K562 (cell line): ENCODE measurements around the gene B3GNT9. TPM values are rescaled to one million over a fixed set of nuclear protein-coding genes. Genes with fewer than 3 reads are reported as not detected.
A peak's percentile ranks its signal among the peaks of the same experiment; 100 is the strongest.

Source experiments
- BDP1 ChIP-seq: IDR thresholded peaks from 3 replicates; pipeline ENCODE4 v1.6.1; 2011; ENCODE audit not compliant: insufficient read length, insufficient read depth
- FOS ChIP-seq: IDR thresholded peaks from 3 replicates; pipeline ENCODE4 v1.6.1; 2011; ENCODE audit not compliant: insufficient read length; ENCODE audit errors: extremely low read depth
- HLTF ChIP-seq: fragments of 450-650 bp; IDR thresholded peaks from 2 replicates; pipeline ENCODE4 v1.6.1; 2016
- IFI16 ChIP-seq: fragments of 250-450 bp; sonication (Bioruptor Pico); IDR thresholded peaks from 2 replicates; pipeline ENCODE4 v2.1.2; 2022; ENCODE audit warnings: mild to moderate bottlenecking, inconsistent platforms
- MCM2 ChIP-seq: fragments of 450-650 bp; IDR thresholded peaks from 2 replicates; pipeline ENCODE4 v1.6.1; 2017; ENCODE audit warnings: low read depth, mild to moderate bottlenecking
- MCM5 ChIP-seq: fragments of 450-650 bp; IDR thresholded peaks from 2 replicates; pipeline ENCODE4 v1.6.1; 2016; ENCODE audit warnings: low read depth
- MXI1 ChIP-seq: IDR thresholded peaks from 2 replicates; pipeline ENCODE4 v1.6.1; 2011; ENCODE audit warnings: low read depth, mild to moderate bottlenecking, improper control_type of control experiment, low read length
- MYBL2 ChIP-seq, 2 experiments: fragments of 450-650 bp in 1 of 2; sonication (generic) in 1 of 2; formaldehyde crosslinking in 1 of 2; IDR thresholded peaks; 2 replicates each; pipeline versions ENCODE4 v1.6.1 to v1.8.1; 2017 to 2022; ENCODE audit warnings: borderline replicate concordance in 1 of 2, inconsistent platforms in 1 of 2, low read depth in 1 of 2, mild to moderate bottlenecking in 1 of 2, missing genetic modification reagents in 1 of 2, moderate library complexity in 1 of 2
- PATZ1 ChIP-seq: fragments of 250-450 bp; sonication (Bioruptor Pico); IDR thresholded peaks from 2 replicates; pipeline ENCODE4 v1.5.0; 2020; ENCODE audit warnings: mild to moderate bottlenecking, borderline replicate concordance
- RCOR1 ChIP-seq, 2 experiments: IDR thresholded peaks; 2 replicates each; pipeline ENCODE4 v1.6.1; 2012; ENCODE audit warnings: low read depth in 2 of 2, low read length in 2 of 2, borderline replicate concordance in 1 of 2, improper control_type of control experiment in 1 of 2
- SFPQ ChIP-seq: fragments of 200-400 bp; formaldehyde crosslinking; IDR thresholded peaks from 2 replicates; pipeline ENCODE4 v1.6.1; 2017; ENCODE audit warnings: mild to moderate bottlenecking, low read depth, low read length, moderate library complexity
- SMARCE1 ChIP-seq: fragments of 450-650 bp; IDR thresholded peaks from 2 replicates; pipeline ENCODE4 v1.7.1; 2016; ENCODE audit warnings: mild to moderate bottlenecking
- SP2 ChIP-seq: IDR thresholded peaks from 2 replicates; pipeline ENCODE4 v1.6.1; 2011; ENCODE audit warnings: mild to moderate bottlenecking, low read depth, low read length, moderate library complexity; ENCODE audit not compliant: poor library complexity, severe bottlenecking; ENCODE audit errors: extremely low read depth
- SREBF1 ChIP-seq: fragments of 150-350 bp; IDR thresholded peaks from 2 replicates; pipeline ENCODE4 v1.6.1; 2014; ENCODE audit warnings: antibody characterized with exemption, low read depth, low read length, borderline replicate concordance
- TCF3 ChIP-seq: sonication (generic); formaldehyde crosslinking; IDR thresholded peaks from 2 replicates; pipeline ENCODE4 v1.4.0; 2020; ENCODE audit warnings: mild to moderate bottlenecking, missing genetic modification reagents
- TRIM24 ChIP-seq, 2 experiments: fragments of 450-650 bp; IDR thresholded peaks; 2 replicates each; pipeline ENCODE4 v1.6.1; 2016
- ZNF263 ChIP-seq: sonication (generic); formaldehyde crosslinking; IDR thresholded peaks from 2 replicates; pipeline ENCODE4 v1.8.0; 2022; ENCODE audit warnings: mild to moderate bottlenecking, missing genetic modification reagents, borderline replicate concordance
- ZNF589 ChIP-seq: fragments of 200-800 bp; sonication (Bioruptor generic); IDR thresholded peaks from 2 replicates; pipeline ENCODE4 v1.6.1; 2016; ENCODE audit warnings: low read depth, missing genetic modification characterization, missing compliant biosample characterization
- polyA plus RNA-seq, 8 experiments: library from polyadenylated mRNA; depleted of rRNA in 4 of 8; stranded (reverse) in 5 of 8; unstranded in 3 of 8; fragments of >200 nt; fragmentation: Nextera tagmentation in 2 of 8; fragmentation: Illumina TruSeq in 1 of 8; extraction: Ambion mirVana in 2 of 8; extraction: Trizol in 1 of 8; gene quantifications; 2 replicates each; pipeline versions ENCODE4 v1.2.1 to v1.2.3, GENCODE V29; 2011 to 2014; ENCODE audit warnings: inconsistent platforms in 1 of 8, missing spikeins in 1 of 8
- total RNA-seq, 7 experiments: library from RNA; depleted of rRNA in 6 of 7; stranded (reverse); fragments of >200 nt in 6 of 7; fragmentation: Illumina TruSeq in 2 of 7; extraction: Trizol in 2 of 7; gene quantifications; 2 replicates each; pipeline versions ENCODE4 v1.2.1 to v1.2.3, GENCODE V29; 2011 to 2021; ENCODE audit warnings: low replicate concordance in 1 of 7
- TF ChIP-seq, protein P1 (sequence below): sonication (generic); formaldehyde crosslinking; IDR thresholded peaks from 2 replicates; pipeline ENCODE4 v1.4.0; 2020; ENCODE audit warnings: mild to moderate bottlenecking, missing genetic modification reagents
- TF ChIP-seq, protein P2 (sequence below): sonication (generic); formaldehyde crosslinking; IDR thresholded peaks from 2 replicates; pipeline ENCODE4 v1.8.0; 2022; ENCODE audit warnings: missing genetic modification reagents, mild to moderate bottlenecking, moderate library complexity, borderline replicate concordance

The B3GNT9 gene
- total and polyA plus RNA-seq, 9 of the 15 experiments (the other 6 are each of a cell fraction or from before 2014, with no cell fraction given), result 0.01 to 1.8 (median 1.1) TPM; not detected in 1

GRCh38 chr16:67190448-67191399 is 39.9 kb upstream of the B3GNT9 start (continued):
- TF ChIP-seq PATZ1 (CRISPR knock-in tag), result no peak
- no peak for TF ChIP-seq BDP1
- peak; percentile 68 for TF ChIP-seq TCF3
- TF ChIP-seq MYBL2 (IDR thresholded peaks at IDR 0.05; ENCODE audit: low read depth), result no peak
- no peak for TF ChIP-seq MYBL2 (CRISPR knock-in tag; IDR thresholded peaks at IDR 0.05; ENCODE audit: borderline replicate concordance)
- TF ChIP-seq MXI1, result no peak
- peak in 1 of 2 experiments; percentile 23; a peak in 1 of 4 replicates for TF ChIP-seq TRIM24 (IDR thresholded peaks at IDR 0.05)
- TF ChIP-seq SMARCE1, result peak; percentile 84
- TF ChIP-seq ZNF589 (CRISPR knock-in tag), result no peak
- TF ChIP-seq SREBF1, result no peak
- TF ChIP-seq SP2, result peak; percentile 13
- no peak for TF ChIP-seq IFI16 (CRISPR knock-in tag)
- no peak for TF ChIP-seq HLTF
- TF ChIP-seq, protein P1, sequence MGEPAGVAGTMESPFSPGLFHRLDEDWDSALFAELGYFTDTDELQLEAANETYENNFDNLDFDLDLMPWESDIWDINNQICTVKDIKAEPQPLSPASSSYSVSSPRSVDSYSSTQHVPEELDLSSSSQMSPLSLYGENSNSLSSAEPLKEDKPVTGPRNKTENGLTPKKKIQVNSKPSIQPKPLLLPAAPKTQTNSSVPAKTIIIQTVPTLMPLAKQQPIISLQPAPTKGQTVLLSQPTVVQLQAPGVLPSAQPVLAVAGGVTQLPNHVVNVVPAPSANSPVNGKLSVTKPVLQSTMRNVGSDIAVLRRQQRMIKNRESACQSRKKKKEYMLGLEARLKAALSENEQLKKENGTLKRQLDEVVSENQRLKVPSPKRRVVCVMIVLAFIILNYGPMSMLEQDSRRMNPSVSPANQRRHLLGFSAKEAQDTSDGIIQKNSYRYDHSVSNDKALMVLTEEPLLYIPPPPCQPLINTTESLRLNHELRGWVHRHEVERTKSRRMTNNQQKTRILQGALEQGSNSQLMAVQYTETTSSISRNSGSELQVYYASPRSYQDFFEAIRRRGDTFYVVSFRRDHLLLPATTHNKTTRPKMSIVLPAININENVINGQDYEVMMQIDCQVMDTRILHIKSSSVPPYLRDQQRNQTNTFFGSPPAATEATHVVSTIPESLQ (CRISPR knock-in tag), result no peak
- no peak for TF ChIP-seq RCOR1 (IDR thresholded peaks at IDR 0.05; ENCODE audit: borderline replicate concordance in 1 of 2, low read depth in 2 of 2, low read length in 2 of 2)
- peak; percentile 14 for TF ChIP-seq FOS
- TF ChIP-seq MCM5, result no peak
- TF ChIP-seq MCM2, result no peak
- TF ChIP-seq, protein P2, sequence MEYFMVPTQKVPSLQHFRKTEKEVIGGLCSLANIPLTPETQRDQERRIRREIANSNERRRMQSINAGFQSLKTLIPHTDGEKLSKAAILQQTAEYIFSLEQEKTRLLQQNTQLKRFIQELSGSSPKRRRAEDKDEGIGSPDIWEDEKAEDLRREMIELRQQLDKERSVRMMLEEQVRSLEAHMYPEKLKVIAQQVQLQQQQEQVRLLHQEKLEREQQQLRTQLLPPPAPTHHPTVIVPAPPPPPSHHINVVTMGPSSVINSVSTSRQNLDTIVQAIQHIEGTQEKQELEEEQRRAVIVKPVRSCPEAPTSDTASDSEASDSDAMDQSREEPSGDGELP, result peak; percentile 51; the same call in 1 of the 2 replicates
- no peak for TF ChIP-seq SFPQ
- no peak for TF ChIP-seq ZNF263 (CRISPR knock-in tag)
